H9 (cell line): ENCODE data around the gene GPR84. TPM values are rescaled to one million over a fixed set of nuclear protein-coding genes. Genes with fewer than 3 reads are reported as not detected.

Experiments
- DNase-seq: peaks from one replicate; pipeline ENCODE4 v3.0.0-alpha.2; 2017
- H2AFZ ChIP-seq: one replicate; pipeline ENCODE4 v1.6.1; 2013; ENCODE audit warnings: mild to moderate bottlenecking, low read length, control low read depth, moderate library complexity
- H2AK5ac ChIP-seq: 2 replicates; pipeline ENCODE4 v1.6.1; 2013; ENCODE audit warnings: low read length, control low read depth, mixed read lengths; ENCODE audit not compliant: insufficient read length
- H2BK120ac ChIP-seq: one replicate; pipeline ENCODE4 v1.6.1; 2013; ENCODE audit warnings: low read depth, mild to moderate bottlenecking, low read length, control low read depth, inconsistent platforms; ENCODE audit not compliant: poor library complexity, severe bottlenecking
- H2BK12ac ChIP-seq: 2 replicates; pipeline ENCODE4 v1.6.1; 2013; ENCODE audit warnings: low read length, control low read depth, mixed read lengths, low read depth; ENCODE audit not compliant: insufficient read length
- H2BK15ac ChIP-seq: 2 replicates; pipeline ENCODE4 v1.6.1; 2013; ENCODE audit warnings: low read depth, low read length, control low read depth
- H2BK20ac ChIP-seq: one replicate; pipeline ENCODE4 v1.6.1; 2013; ENCODE audit warnings: low read depth, mild to moderate bottlenecking, low read length, control low read depth, inconsistent platforms; ENCODE audit not compliant: poor library complexity, severe bottlenecking
- H2BK5ac ChIP-seq: 2 replicates; pipeline ENCODE4 v1.6.1; 2013; ENCODE audit warnings: low read length, control low read depth, mixed read lengths; ENCODE audit not compliant: insufficient read length
- H3K14ac ChIP-seq: 2 replicates; pipeline ENCODE4 v1.6.1; 2013; ENCODE audit warnings: low read length, control low read depth; ENCODE audit not compliant: insufficient read depth
- H3K18ac ChIP-seq: 2 replicates; pipeline ENCODE4 v1.6.1; 2013; ENCODE audit warnings: low read depth, mild to moderate bottlenecking, mixed read lengths, low read length, control low read depth; ENCODE audit not compliant: insufficient read length
- H3K23ac ChIP-seq: 2 replicates; pipeline ENCODE4 v1.6.1; 2013; ENCODE audit warnings: low read length, control low read depth, mixed read lengths, low read depth; ENCODE audit not compliant: insufficient read length
- H3K23me2 ChIP-seq: 2 replicates; pipeline ENCODE4 v1.6.1; 2013; ENCODE audit warnings: low read depth, mild to moderate bottlenecking, mixed read lengths, low read length, control low read depth; ENCODE audit not compliant: insufficient read length, poor library complexity, severe bottlenecking
- H3K27ac ChIP-seq: 2 replicates; pipeline ENCODE4 v1.5.1; 2013; ENCODE audit warnings: low read length, control low read depth, mixed read lengths, low read depth; ENCODE audit not compliant: insufficient read length
- H3K27me3 ChIP-seq: 2 replicates; pipeline ENCODE4 v1.6.1; 2013; ENCODE audit warnings: low read length, control low read depth, inconsistent platforms; ENCODE audit not compliant: insufficient read depth
- H3K4ac ChIP-seq: 2 replicates; pipeline ENCODE4 v1.6.1; 2013; ENCODE audit warnings: low read depth, mild to moderate bottlenecking, control low read depth, inconsistent platforms, low read length, moderate library complexity
- H3K4me1 ChIP-seq: 2 replicates; pipeline ENCODE4 v1.6.1; 2013; ENCODE audit warnings: low read length, control low read depth, inconsistent platforms; ENCODE audit not compliant: insufficient read depth
- H3K4me2 ChIP-seq: 2 replicates; pipeline ENCODE4 v1.6.1; 2013; ENCODE audit warnings: low read length, control low read depth, mixed read lengths; ENCODE audit not compliant: insufficient read length, insufficient read depth
- H3K56ac ChIP-seq: 2 replicates; pipeline ENCODE4 v1.6.1; 2013; ENCODE audit warnings: low read depth, mild to moderate bottlenecking, mixed read lengths, low read length, control low read depth; ENCODE audit not compliant: insufficient read length
- H3K79me1 ChIP-seq: 2 replicates; pipeline ENCODE4 v1.6.1; 2013; ENCODE audit warnings: low read depth, mild to moderate bottlenecking, moderate library complexity, low read length, control low read depth, inconsistent platforms; ENCODE audit not compliant: insufficient read depth, poor library complexity, severe bottlenecking
- H3K79me2 ChIP-seq: 2 replicates; pipeline ENCODE4 v1.6.1; 2013; ENCODE audit warnings: low read length, control low read depth, inconsistent platforms; ENCODE audit not compliant: insufficient read depth
- H3K9ac ChIP-seq: 2 replicates; pipeline ENCODE4 v1.6.1; 2013; ENCODE audit warnings: low read length, control low read depth, mixed read lengths; ENCODE audit not compliant: insufficient read length; ENCODE audit errors: extremely low read depth
- H3K9me3 ChIP-seq: one replicate; pipeline ENCODE4 v1.6.1; 2013; ENCODE audit warnings: low read depth, low read length, inconsistent platforms; ENCODE audit not compliant: control insufficient read depth
- H3T11ph ChIP-seq: one replicate; pipeline ENCODE4 v1.6.1; 2013; ENCODE audit warnings: mild to moderate bottlenecking, low read length, control low read depth, inconsistent platforms
- H4K20me1 ChIP-seq: one replicate; pipeline ENCODE4 v1.6.1; 2013; ENCODE audit not compliant: control insufficient read depth, insufficient read length, insufficient read depth
- H4K5ac ChIP-seq: 2 replicates; pipeline ENCODE4 v1.6.1; 2013; ENCODE audit warnings: low read depth, mild to moderate bottlenecking, mixed read lengths, low read length, control low read depth; ENCODE audit not compliant: insufficient read length
- H4K8ac ChIP-seq: replicated peaks from 2 replicates; pipeline ENCODE4 v1.6.1; 2013; ENCODE audit warnings: low read length, control low read depth, mixed read lengths, low read depth; ENCODE audit not compliant: insufficient read length
- H4K91ac ChIP-seq: 2 replicates; pipeline ENCODE4 v1.6.1; 2013; ENCODE audit warnings: low read depth, mild to moderate bottlenecking, moderate library complexity, mixed read lengths, low read length, control low read depth; ENCODE audit not compliant: insufficient read length
- H3K27ac Mint-ChIP-seq, 3 experiments: 2 replicates in 2 of 3; 3 replicates in 1 of 3; pipeline ENCODE4 v1.8.0; 2020 to 2021; ENCODE audit warnings: mixed read lengths in 3 of 3, mild to moderate bottlenecking in 1 of 3, moderate library complexity in 1 of 3
- H3K27me3 Mint-ChIP-seq: 2 replicates; pipeline ENCODE4 v1.8.0; 2021; ENCODE audit warnings: low read depth, mild to moderate bottlenecking, moderate library complexity, mixed read lengths
- H3K36me3 Mint-ChIP-seq, 3 experiments: 2 replicates in 2 of 3; 3 replicates in 1 of 3; pipeline ENCODE4 v1.8.0; 2020 to 2021; ENCODE audit warnings: low read depth in 3 of 3, mixed read lengths in 3 of 3; ENCODE audit not compliant: insufficient read depth in 1 of 3
- H3K4me1 Mint-ChIP-seq, 2 experiments: 2 replicates each; pipeline ENCODE4 v1.8.0; 2020; ENCODE audit warnings: mixed read lengths in 2 of 2
- H3K4me3 Mint-ChIP-seq, 2 experiments: 2 replicates in 1 of 2; 3 replicates in 1 of 2; pipeline ENCODE4 v1.8.0; 2020 to 2021; ENCODE audit warnings: mild to moderate bottlenecking in 2 of 2, mixed read lengths in 2 of 2, moderate library complexity in 1 of 2
- H3K9me3 Mint-ChIP-seq, 2 experiments: 2 replicates in 1 of 2; 3 replicates in 1 of 2; pipeline ENCODE4 v1.8.0; 2020; ENCODE audit warnings: mild to moderate bottlenecking in 2 of 2, mixed read lengths in 2 of 2, moderate library complexity in 1 of 2
- WGBS: extraction: QIAGEN DNeasy Blood & Tissue Kit; methylation state at CpG from one replicate; pipeline ENCODE4 v1.1.7; 2013; ENCODE audit warnings: missing lambda C conversion rate, low lambda C conversion rate, mixed read lengths; ENCODE audit not compliant: insufficient read length; ENCODE audit errors: extremely low coverage; 5-methylcytosine and 5-hydroxymethylcytosine counted together
- total RNA-seq: library from RNA; stranded (reverse); gene quantifications from 2 replicates; pipeline ENCODE4 v1.2.1, GENCODE V29; 2021
- TF ChIP-seq, protein P1 (sequence below): fragments of 200-600 bp; sonication (generic); conservative IDR thresholded peaks from 3 replicates; pipeline ENCODE4 v1.8.0; 2021; ENCODE audit warnings: antibody characterized with exemption, mild to moderate bottlenecking

The GPR84 gene
- total RNA-seq, 1 experiment from 2014 or later, result not detected

DNA sequence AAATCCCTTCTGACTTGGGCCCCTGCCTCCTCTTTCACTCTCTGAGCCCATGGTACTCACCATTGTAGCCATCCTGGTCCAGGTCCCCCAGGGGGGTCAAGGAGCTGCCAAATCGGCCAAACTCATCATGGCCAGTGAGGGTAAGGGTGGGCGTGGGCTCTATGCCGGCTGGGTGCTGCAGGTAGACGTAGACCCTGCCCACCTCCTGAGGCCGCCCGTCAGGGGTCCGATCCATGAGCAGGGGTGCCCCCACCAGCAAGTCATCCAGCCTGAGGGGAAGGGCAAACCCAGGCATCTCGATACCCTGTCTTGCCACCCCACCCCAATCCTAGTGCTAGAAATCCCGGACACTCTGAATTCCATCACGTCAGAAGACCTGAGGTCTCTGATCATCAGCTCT lies 40.8 kb upstream of the GPR84 start:
- no peak overlapping the region for H2AFZ ChIP-seq
- TF ChIP-seq, protein P1, sequence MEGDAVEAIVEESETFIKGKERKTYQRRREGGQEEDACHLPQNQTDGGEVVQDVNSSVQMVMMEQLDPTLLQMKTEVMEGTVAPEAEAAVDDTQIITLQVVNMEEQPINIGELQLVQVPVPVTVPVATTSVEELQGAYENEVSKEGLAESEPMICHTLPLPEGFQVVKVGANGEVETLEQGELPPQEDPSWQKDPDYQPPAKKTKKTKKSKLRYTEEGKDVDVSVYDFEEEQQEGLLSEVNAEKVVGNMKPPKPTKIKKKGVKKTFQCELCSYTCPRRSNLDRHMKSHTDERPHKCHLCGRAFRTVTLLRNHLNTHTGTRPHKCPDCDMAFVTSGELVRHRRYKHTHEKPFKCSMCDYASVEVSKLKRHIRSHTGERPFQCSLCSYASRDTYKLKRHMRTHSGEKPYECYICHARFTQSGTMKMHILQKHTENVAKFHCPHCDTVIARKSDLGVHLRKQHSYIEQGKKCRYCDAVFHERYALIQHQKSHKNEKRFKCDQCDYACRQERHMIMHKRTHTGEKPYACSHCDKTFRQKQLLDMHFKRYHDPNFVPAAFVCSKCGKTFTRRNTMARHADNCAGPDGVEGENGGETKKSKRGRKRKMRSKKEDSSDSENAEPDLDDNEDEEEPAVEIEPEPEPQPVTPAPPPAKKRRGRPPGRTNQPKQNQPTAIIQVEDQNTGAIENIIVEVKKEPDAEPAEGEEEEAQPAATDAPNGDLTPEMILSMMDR, result no peak
- H3K9me3 ChIP-seq, result no peaks in the 10 kb centered on the region
- no peak overlapping the region for H3K23ac ChIP-seq
- no peak overlapping the region for H2BK15ac ChIP-seq
- H3K4me2 ChIP-seq, result no peak overlapping the region
- no peaks in the 10 kb centered on the region for H4K20me1 ChIP-seq
- H3K79me1 ChIP-seq, result no peaks in the 10 kb centered on the region
- H4K5ac ChIP-seq, result no peak overlapping the region
- H3K27ac ChIP-seq, result no peak overlapping the region
- H3K36me3 Mint-ChIP-seq, result peaks cover 11 to 29% (median 20%) of the 10 kb centered on the region in 3 experiments
- peaks cover 1% of the 10 kb centered on the region; the same call in 1 of the 2 replicates for H3K27me3 Mint-ChIP-seq
- H3K18ac ChIP-seq, result no peak overlapping the region
- no peak overlapping the region for H3K56ac ChIP-seq
- H3K27me3 ChIP-seq, result no peaks in the 10 kb centered on the region
- H2BK20ac ChIP-seq, result no peak overlapping the region
- no peak overlapping the region for H2BK120ac ChIP-seq
- H3K27ac Mint-ChIP-seq, result no peak overlapping the region
- H3K4me1 ChIP-seq, result no peaks in the 10 kb centered on the region
- H4K8ac ChIP-seq, result no peak overlapping the region
- H4K91ac ChIP-seq, result no peak overlapping the region
- H2AK5ac ChIP-seq, result no peak overlapping the region
- H2BK12ac ChIP-seq, result no peak overlapping the region
- no peaks in the 10 kb centered on the region for H3K9me3 Mint-ChIP-seq
- no peak overlapping the region for H2BK5ac ChIP-seq
- H3T11ph ChIP-seq, result no peak overlapping the region
- WGBS, result no CpG with 5 or more reads among the region's 10 CpGs
- H3K14ac ChIP-seq, result no peak overlapping the region
- no peak overlapping the region for H3K4ac ChIP-seq
- H3K23me2 ChIP-seq, result no peaks in the 10 kb centered on the region
- DNase-seq, result no peak
- no peaks in the 10 kb centered on the region for H3K79me2 ChIP-seq
- no peak overlapping the region for H3K4me3 Mint-ChIP-seq
- peaks cover 3 to 7% of the 10 kb centered on the region in 2 experiments for H3K4me1 Mint-ChIP-seq
- no peak overlapping the region for H3K9ac ChIP-seq
